Loucy (cell line): ENCODE data around the gene PGF.

Experiments used
- H2AFZ ChIP-seq: fragments of 200-600 bp; sonication (generic); 2 replicates; pipeline ENCODE4 v1.6.0; 2016; ENCODE audit warnings: antibody characterized with exemption, mild to moderate bottlenecking, low read length, moderate library complexity
- H3F3A ChIP-seq: fragments of 200-600 bp; 2 replicates; pipeline ENCODE4 v1.6.0; 2016; ENCODE audit warnings: antibody characterized with exemption, low read depth, mild to moderate bottlenecking
- H3K27me3 ChIP-seq: fragments of 200-600 bp; sonication (generic); 2 replicates; pipeline ENCODE4 v1.6.1; 2014; ENCODE audit warnings: low read length, mild to moderate bottlenecking; ENCODE audit not compliant: insufficient read depth, poor library complexity, severe bottlenecking
- H3K36me3 ChIP-seq: fragments of 200-600 bp; sonication (generic); 2 replicates; pipeline ENCODE4 v1.6.1; 2016; ENCODE audit warnings: low read length; ENCODE audit not compliant: insufficient read depth
- H3K4me1 ChIP-seq: fragments of 200-600 bp; sonication (generic); 2 replicates; pipeline ENCODE4 v1.5.1; 2014; ENCODE audit warnings: low read length, mild to moderate bottlenecking; ENCODE audit not compliant: insufficient read depth, poor library complexity, severe bottlenecking
- H3K4me2 ChIP-seq: fragments of 200-600 bp; sonication (generic); 2 replicates; pipeline ENCODE4 v1.6.0; 2014; ENCODE audit warnings: antibody characterized with exemption, low read length, low read depth, mild to moderate bottlenecking; ENCODE audit not compliant: poor library complexity, severe bottlenecking
- H3K4me3 ChIP-seq: fragments of 200-600 bp; sonication (generic); 2 replicates; pipeline ENCODE4 v1.5.1; 2014; ENCODE audit warnings: low read length, mild to moderate bottlenecking, mixed read lengths; ENCODE audit not compliant: poor library complexity, severe bottlenecking
- H3K79me2 ChIP-seq: fragments of 200-600 bp; sonication (generic); 2 replicates; pipeline ENCODE4 v1.6.1; 2014; ENCODE audit warnings: low read length; ENCODE audit not compliant: insufficient read depth
- H3K9ac ChIP-seq: fragments of 200-600 bp; sonication (generic); 2 replicates; pipeline ENCODE4 v1.6.0; 2014; ENCODE audit warnings: mild to moderate bottlenecking, low read depth, low read length, moderate library complexity; ENCODE audit not compliant: poor library complexity, severe bottlenecking
- H3K9me2 ChIP-seq: fragments of 200-600 bp; sonication (generic); replicated peaks from 2 replicates; pipeline ENCODE4 v1.6.1; 2016; ENCODE audit warnings: low read depth, low read length, mixed read lengths
- H3K9me3 ChIP-seq: fragments of 200-600 bp; sonication (generic); 2 replicates; pipeline ENCODE4 v1.6.1; 2014; ENCODE audit warnings: mild to moderate bottlenecking, antibody characterized with exemption, low read length, low read depth; ENCODE audit not compliant: insufficient read depth
- H4K20me1 ChIP-seq: fragments of 200-600 bp; sonication (generic); 2 replicates; pipeline ENCODE4 v1.6.0; 2014; ENCODE audit warnings: antibody characterized with exemption, low read length, mild to moderate bottlenecking; ENCODE audit not compliant: insufficient read depth, poor library complexity, severe bottlenecking
- CTCF ChIP-seq: fragments of 200-600 bp; sonication (generic); conservative IDR thresholded peaks from 2 replicates; pipeline ENCODE4 v1.5.1; 2014; ENCODE audit warnings: mild to moderate bottlenecking, antibody characterized with exemption, low read length
- EZH2phosphoT487 ChIP-seq: fragments of 200-600 bp; IDR thresholded peaks from 2 replicates; pipeline ENCODE4 v1.6.1; 2018; ENCODE audit warnings: antibody characterized with exemption, mild to moderate bottlenecking, moderate library complexity, borderline replicate concordance

The PGF gene

GRCh38 chr14:74988993-74989392 is 33.6 kb upstream of the PGF start:
- Histone ChIP-seq H3K4me2 (no peak overlapping the region), H3K9ac (no peak overlapping the region), H4K20me1 (no peaks in the 10 kb centered on the region), H3F3A (no peaks in the 10 kb centered on the region), H3K9me2 (no peaks in the 10 kb centered on the region), H3K79me2 (no peaks in the 10 kb centered on the region), H3K27me3 (no peaks in the 10 kb centered on the region), H3K9me3 (no peaks in the 10 kb centered on the region), H3K36me3 (no peaks in the 10 kb centered on the region), H2AFZ (no peak overlapping the region), H3K4me3 (no peak overlapping the region), H3K4me1 (no peaks in the 10 kb centered on the region)
- TF ChIP-seq CTCF (no peak), EZH2phosphoT487 (no peak)

- H2AFZ ChIP-seq = no peak overlapping the region
- no peaks in the 10 kb centered on the region for H3F3A ChIP-seq
- H3K4me1 ChIP-seq = no peaks in the 10 kb centered on the region
- no peaks in the 10 kb centered on the region for H3K27me3 ChIP-seq
- no peak overlapping the region for H3K4me2 ChIP-seq
- H4K20me1 ChIP-seq = no peaks in the 10 kb centered on the region
- H3K79me2 ChIP-seq = no peaks in the 10 kb centered on the region
- H3K9me3 ChIP-seq = no peaks in the 10 kb centered on the region
- H3K4me3 ChIP-seq = no peak overlapping the region
- TF ChIP-seq EZH2phosphoT487 (no peak), CTCF (no peak)
- H3K36me3 ChIP-seq = no peaks in the 10 kb centered on the region
- H3K9ac ChIP-seq = no peak overlapping the region
- no peaks in the 10 kb centered on the region for H3K9me2 ChIP-seq
These were observed 32.7 kb upstream of the PGF start for GRCh38 chr14:74988131-74988530.

- no peak overlapping the region for H3K4me2 ChIP-seq
- no peaks in the 10 kb centered on the region for H3K79me2 ChIP-seq
- TF ChIP-seq EZH2phosphoT487 (no peak), CTCF (no peak)
- H3K9me2 ChIP-seq = no peaks in the 10 kb centered on the region
- H3K36me3 ChIP-seq = no peaks in the 10 kb centered on the region
- H3F3A ChIP-seq = no peaks in the 10 kb centered on the region
- H3K4me1 ChIP-seq = no peaks in the 10 kb centered on the region
- H3K4me3 ChIP-seq = no peak overlapping the region
- no peaks in the 10 kb centered on the region for H3K27me3 ChIP-seq
- H2AFZ ChIP-seq = no peak overlapping the region
- H3K9me3 ChIP-seq = no peaks in the 10 kb centered on the region
- no peak overlapping the region for H3K9ac ChIP-seq
- no peaks in the 10 kb centered on the region for H4K20me1 ChIP-seq
These were observed 30.4 kb upstream of the PGF start for GRCh38 chr14:74985806-74986205.
